Measurements from ENCODE around the gene CHRNA9.

Gene CHRNA9

DNA sequence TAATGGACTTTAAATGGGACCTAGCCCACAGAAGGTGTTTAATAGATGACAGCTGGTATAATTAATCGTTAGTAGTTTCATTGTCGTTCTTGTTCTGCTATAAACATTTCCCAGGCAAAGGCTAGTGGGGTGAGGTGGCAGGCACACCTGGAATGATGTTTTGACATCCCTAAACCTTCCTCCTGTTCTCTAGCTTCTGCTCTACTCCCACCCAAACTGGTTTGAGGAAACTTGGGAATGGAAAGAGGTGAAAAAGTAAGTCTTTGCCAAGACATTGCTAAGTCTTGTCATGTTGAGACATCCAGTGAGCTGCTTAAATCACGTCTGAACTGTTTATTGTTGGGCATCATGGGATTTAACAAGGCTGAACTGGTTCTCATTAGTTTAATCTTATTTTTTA is 37.5 kb downstream of the CHRNA9 start:
- TF ChIP-seq, protein P1, sequence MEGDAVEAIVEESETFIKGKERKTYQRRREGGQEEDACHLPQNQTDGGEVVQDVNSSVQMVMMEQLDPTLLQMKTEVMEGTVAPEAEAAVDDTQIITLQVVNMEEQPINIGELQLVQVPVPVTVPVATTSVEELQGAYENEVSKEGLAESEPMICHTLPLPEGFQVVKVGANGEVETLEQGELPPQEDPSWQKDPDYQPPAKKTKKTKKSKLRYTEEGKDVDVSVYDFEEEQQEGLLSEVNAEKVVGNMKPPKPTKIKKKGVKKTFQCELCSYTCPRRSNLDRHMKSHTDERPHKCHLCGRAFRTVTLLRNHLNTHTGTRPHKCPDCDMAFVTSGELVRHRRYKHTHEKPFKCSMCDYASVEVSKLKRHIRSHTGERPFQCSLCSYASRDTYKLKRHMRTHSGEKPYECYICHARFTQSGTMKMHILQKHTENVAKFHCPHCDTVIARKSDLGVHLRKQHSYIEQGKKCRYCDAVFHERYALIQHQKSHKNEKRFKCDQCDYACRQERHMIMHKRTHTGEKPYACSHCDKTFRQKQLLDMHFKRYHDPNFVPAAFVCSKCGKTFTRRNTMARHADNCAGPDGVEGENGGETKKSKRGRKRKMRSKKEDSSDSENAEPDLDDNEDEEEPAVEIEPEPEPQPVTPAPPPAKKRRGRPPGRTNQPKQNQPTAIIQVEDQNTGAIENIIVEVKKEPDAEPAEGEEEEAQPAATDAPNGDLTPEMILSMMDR (conservative IDR thresholded peaks at IDR 0.05; ENCODE audit: low read length): no peak
- DNase-seq (ENCODE audit: low read depth): no peak
- H3K4me3 ChIP-seq (ENCODE audit: low read length): no peak overlapping the region

DNA sequence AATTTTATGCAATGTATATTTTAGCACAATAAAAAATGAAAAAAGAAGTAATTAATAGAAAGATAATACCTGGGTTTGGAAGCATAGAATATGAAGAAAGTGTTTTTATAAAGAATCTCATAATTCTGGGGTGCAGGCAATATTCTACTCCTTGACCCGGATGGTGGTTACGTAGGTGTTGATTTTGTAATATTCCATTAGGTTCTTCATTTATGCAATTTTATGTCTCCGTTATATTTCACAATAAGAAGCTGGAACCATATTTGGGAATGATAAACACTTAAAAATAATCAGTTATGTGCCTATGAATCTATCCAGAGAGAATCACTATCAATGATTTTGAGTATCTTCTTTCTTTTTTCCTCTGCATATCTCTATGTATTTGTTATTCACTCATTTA is 38.5 kb downstream of the CHRNA9 start:
- no peak overlapping the region for H3K4me3 ChIP-seq (ENCODE audit: low read length)
- TF ChIP-seq, protein P1 (conservative IDR thresholded peaks at IDR 0.05; ENCODE audit: low read length): no peak
- DNase-seq (ENCODE audit: low read depth): no peak

DNA sequence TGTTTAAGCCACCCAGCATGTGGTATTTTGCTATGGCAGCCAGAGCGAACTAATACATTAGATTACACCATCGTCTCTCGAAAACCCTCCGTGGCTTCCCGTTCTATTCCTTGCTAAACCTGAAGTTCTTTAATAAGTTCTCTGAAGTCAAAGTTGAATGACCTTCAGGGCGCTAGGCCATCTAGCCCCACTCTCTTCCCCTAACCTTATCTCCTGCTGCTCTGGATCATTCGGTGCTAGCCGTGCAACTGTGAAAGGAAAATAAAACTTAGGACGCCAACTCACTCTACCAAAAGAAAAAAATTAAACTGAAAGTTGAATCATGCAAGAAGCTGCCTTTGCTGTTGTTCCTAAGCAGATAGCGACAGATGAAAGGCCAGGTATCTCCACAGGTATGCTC is 40.0 kb downstream of the CHRNA9 start:
- no peak overlapping the region for H3K4me3 ChIP-seq (ENCODE audit: low read length)
- no peak for DNase-seq (ENCODE audit: low read depth)
- TF ChIP-seq, protein P1 (conservative IDR thresholded peaks at IDR 0.05; ENCODE audit: low read length): no peak

DNA sequence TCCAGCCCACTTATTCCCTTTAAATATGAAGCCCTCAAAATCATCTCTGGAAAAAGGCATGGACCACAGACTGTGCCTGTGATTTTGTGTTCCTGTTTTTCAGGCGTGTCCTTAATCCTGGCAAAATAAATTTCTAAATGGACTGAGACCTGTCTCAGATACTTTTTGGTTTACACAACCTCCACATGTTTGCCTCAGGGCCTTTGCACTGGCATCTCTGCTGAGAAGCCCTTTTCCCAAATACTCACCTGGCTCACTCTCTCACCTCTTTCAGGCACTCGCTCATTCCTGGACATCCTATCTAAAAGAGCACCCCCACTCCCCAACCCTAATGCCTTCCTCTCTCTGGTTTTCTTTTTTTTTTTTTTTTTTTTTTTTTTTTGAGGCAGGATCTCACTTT is 40.5 kb downstream of the CHRNA9 start:
- no peak for DNase-seq (ENCODE audit: low read depth)
- TF ChIP-seq, protein P1 (conservative IDR thresholded peaks at IDR 0.05; ENCODE audit: low read length): no peak
- no peak overlapping the region for H3K4me3 ChIP-seq (ENCODE audit: low read length)

DNA sequence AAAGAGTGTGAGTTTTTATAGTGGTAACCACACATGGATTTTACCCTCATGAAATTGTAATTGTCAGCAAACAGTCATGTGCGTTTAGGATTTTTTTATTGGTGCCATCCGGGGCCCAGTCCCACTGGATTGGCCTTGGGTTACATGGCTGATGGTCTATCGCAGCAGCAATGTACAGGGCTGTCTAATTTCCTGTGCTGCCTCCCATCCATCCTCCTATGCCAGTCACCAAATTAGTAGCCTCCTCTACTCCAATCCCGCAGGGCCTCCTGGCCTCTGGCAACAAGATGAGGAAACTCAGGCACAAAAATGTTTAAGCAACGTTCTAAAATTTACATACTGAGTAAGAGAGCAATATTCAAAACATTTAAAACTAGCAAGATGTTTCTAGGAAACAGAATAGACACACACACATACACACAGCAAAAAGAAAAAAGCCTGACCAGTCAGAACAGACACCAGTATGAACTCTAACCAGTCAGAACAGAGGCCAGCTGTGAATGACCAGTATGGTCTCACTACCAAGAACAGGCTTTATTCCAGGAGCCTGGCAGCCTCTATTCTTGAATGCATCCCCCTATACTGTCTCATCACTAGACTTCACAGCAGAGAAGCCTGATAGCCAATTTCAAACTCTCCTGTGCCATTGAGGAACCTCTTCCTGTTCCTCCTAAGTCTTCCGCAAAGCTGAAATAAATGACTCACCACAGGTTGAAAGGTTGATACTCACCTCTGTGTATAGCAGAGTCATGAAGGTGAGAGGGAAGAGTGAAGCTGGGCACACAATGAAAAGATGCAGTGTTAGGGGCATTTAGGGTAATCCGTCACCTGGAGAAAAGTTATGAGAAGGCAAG is 42.6 kb downstream of the CHRNA9 start:
- peak; percentile 33 for DNase-seq (ENCODE audit: low read depth)
- TF ChIP-seq, protein P1 (conservative IDR thresholded peaks at IDR 0.05; ENCODE audit: low read length): no peak
- H3K4me3 ChIP-seq (ENCODE audit: low read length): no peak overlapping the region

DNA sequence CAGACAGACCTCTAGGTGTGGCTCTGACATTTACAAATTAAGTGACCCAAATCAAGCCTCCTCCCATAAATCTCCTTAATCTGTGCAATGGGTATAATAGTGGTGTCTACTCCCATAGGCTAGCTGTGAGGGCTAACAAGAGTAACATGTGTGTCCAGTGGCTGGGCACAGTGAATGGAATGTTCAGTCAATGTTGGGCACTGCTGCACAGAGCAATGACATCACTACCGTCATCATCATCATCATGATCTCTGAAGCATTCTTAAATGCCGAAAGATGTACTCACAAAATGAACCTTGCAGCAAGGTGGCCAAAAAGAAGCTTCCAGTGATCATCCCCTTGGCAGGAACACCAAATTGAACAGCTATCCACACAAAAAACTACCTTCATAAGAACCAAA is 43.5 kb downstream of the CHRNA9 start:
- DNase-seq (ENCODE audit: low read depth): no peak
- H3K4me3 ChIP-seq (ENCODE audit: low read length): no peak overlapping the region
- TF ChIP-seq, protein P1 (conservative IDR thresholded peaks at IDR 0.05; ENCODE audit: low read length): no peak

DNA sequence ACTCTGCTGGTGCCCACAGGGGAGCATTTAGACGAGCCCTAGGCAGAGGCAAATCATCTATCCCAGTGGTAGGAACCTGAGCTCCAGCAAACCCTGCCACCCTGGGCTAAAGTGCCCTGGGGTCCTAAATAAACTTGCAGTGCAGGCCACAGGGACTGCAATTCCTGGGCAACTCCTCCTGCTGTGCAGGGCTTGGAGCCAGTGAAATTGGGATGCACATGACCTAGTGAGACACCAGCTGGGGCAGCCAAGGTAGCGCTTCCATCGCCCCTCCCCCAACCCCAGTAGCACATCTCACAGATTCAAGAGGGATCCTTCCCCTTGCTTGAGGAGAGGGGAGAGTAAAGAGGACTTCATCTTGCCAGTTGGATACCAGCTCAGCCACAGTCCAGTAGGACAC is 44.1 kb downstream of the CHRNA9 start:
- DNase-seq (ENCODE audit: low read depth): no peak
- no peak overlapping the region for H3K4me3 ChIP-seq (ENCODE audit: low read length)
- TF ChIP-seq, protein P1 (conservative IDR thresholded peaks at IDR 0.05; ENCODE audit: low read length): no peak
